Keratinocyte (primary cell): ENCODE results near the gene MRPL48. TPM values are rescaled to one million over a fixed set of nuclear protein-coding genes. Genes with fewer than 3 reads are reported as not detected.

Experiments
- DNase-seq: peaks from one replicate; pipeline ENCODE4 v3.0.0-alpha.2; 2011; ENCODE audit warnings: low read depth, missing footprints, low spot score
- FAIRE-seq: peaks from 2 replicates; lab custom pipeline; 2011; peaks lifted over from hg19 to GRCh38; lab: Jason Lieb, UNC
- H2AFZ ChIP-seq: 2 replicates; pipeline ENCODE4 v1.6.0; 2012; ENCODE audit warnings: low read length, control low read depth, inconsistent platforms; ENCODE audit not compliant: control insufficient read depth
- H3K27ac ChIP-seq: 2 replicates; pipeline ENCODE4 v1.5.1; 2011; ENCODE audit warnings: low read length; ENCODE audit not compliant: control insufficient read depth, insufficient read depth
- H3K27me3 ChIP-seq: 3 replicates; pipeline ENCODE4 v1.6.0; 2011; ENCODE audit warnings: low read length; ENCODE audit not compliant: control insufficient read depth, insufficient read depth; ENCODE audit errors: extremely low read depth
- H3K36me3 ChIP-seq, 2 experiments: 2 replicates in 1 of 2; 3 replicates in 1 of 2; pipeline ENCODE4 v1.5.1; 2011; ENCODE audit warnings: low read length in 2 of 2, mild to moderate bottlenecking in 1 of 2; ENCODE audit not compliant: control insufficient read depth in 2 of 2, insufficient read depth in 2 of 2; ENCODE audit errors: extremely low read depth in 1 of 2
- H3K4me1 ChIP-seq: 3 replicates; pipeline ENCODE4 v1.5.1; 2011; ENCODE audit warnings: low read length; ENCODE audit not compliant: control insufficient read depth, insufficient read depth; ENCODE audit errors: extremely low read depth
- H3K4me2 ChIP-seq: 3 replicates; pipeline ENCODE4 v1.6.0; 2011; ENCODE audit warnings: low read depth, low read length; ENCODE audit not compliant: control insufficient read depth, insufficient read depth; ENCODE audit errors: extremely low read depth
- H3K4me3 ChIP-seq, 3 experiments: fragments of 200-600 bp in 1 of 3; sonication (generic) in 1 of 3; 2 replicates in 2 of 3; 3 replicates in 1 of 3; pipeline ENCODE4 v1.5.1; 2011 to 2016; ENCODE audit warnings: low read length in 3 of 3, mild to moderate bottlenecking in 3 of 3, control low read depth in 2 of 3, inconsistent platforms in 1 of 3, low read depth in 1 of 3, mixed read lengths in 1 of 3, mixed run types in 1 of 3, moderate library complexity in 1 of 3; ENCODE audit not compliant: control insufficient read depth in 2 of 3, insufficient read depth in 2 of 3; ENCODE audit errors: extremely low read depth in 1 of 3
- H3K79me2 ChIP-seq: 2 replicates; pipeline ENCODE4 v1.6.0; 2012; ENCODE audit warnings: low read length; ENCODE audit not compliant: control insufficient read depth, insufficient read depth
- H3K9ac ChIP-seq: 3 replicates; pipeline ENCODE4 v1.6.0; 2011; ENCODE audit warnings: low read length; ENCODE audit not compliant: control insufficient read depth, insufficient read depth; ENCODE audit errors: extremely low read depth
- H3K9me1 ChIP-seq: 3 replicates; pipeline ENCODE4 v1.6.0; 2011; ENCODE audit warnings: low read length; ENCODE audit not compliant: control insufficient read depth, insufficient read depth; ENCODE audit errors: extremely low read depth
- H3K9me3 ChIP-seq: 2 replicates; pipeline ENCODE4 v1.5.1; 2012; ENCODE audit warnings: low read depth, low read length; ENCODE audit not compliant: control insufficient read depth
- H4K20me1 ChIP-seq: 3 replicates; pipeline ENCODE4 v1.6.0; 2011; ENCODE audit warnings: low read length; ENCODE audit not compliant: control insufficient read depth, insufficient read depth; ENCODE audit errors: extremely low read depth
- EZH2 ChIP-seq: IDR thresholded peaks from one replicate; pipeline ENCODE4 v1.6.1; 2012; ENCODE audit warnings: inconsistent platforms, mild to moderate bottlenecking, low read length, moderate library complexity
- dilution Hi-C: fragments of 300-500 bp; cut with MboI; formaldehyde crosslinking; loops from one replicate; pipeline ENCODE4 v1.7.0; 2020; ENCODE audit warnings: low sequenced_read_pairs; ENCODE audit not compliant: extremely low pct_ligation_motif_present
- polyA plus RNA-seq, 5 experiments: library from polyadenylated mRNA; depleted of rRNA in 3 of 5; stranded (reverse) in 3 of 5; stranded (forward) in 1 of 5; unstranded in 1 of 5; fragments of >200 nt; gene quantifications; 1 replicate in 1 of 5; 2 replicates in 3 of 5; 3 replicates in 1 of 5; pipeline versions ENCODE4 v1.2.1 to v1.2.3, GENCODE V29; 2011 to 2012; ENCODE audit warnings: missing spikeins in 2 of 5, low read depth in 1 of 5, low replicate concordance in 1 of 5
- TF ChIP-seq, protein P1 (sequence below), 3 experiments: IDR thresholded peaks in 1 of 3; conservative IDR thresholded peaks in 1 of 3; optimal IDR thresholded peaks in 1 of 3; 2 replicates in 2 of 3; 3 replicates in 1 of 3; pipeline versions ENCODE3 to v1.5.1; 2011; ENCODE audit warnings: low read length in 3 of 3, mild to moderate bottlenecking in 3 of 3, moderate library complexity in 2 of 3, control low read depth in 1 of 3, inconsistent platforms in 1 of 3; ENCODE audit not compliant: insufficient read depth in 2 of 3; ENCODE audit errors: extremely low read depth in 1 of 3

Gene MRPL48
- polyA plus RNA-seq, 1 donor (not counting 4 experiments of a cell fraction or from before 2014, with no cell fraction given): 72.2 TPM

DNA sequence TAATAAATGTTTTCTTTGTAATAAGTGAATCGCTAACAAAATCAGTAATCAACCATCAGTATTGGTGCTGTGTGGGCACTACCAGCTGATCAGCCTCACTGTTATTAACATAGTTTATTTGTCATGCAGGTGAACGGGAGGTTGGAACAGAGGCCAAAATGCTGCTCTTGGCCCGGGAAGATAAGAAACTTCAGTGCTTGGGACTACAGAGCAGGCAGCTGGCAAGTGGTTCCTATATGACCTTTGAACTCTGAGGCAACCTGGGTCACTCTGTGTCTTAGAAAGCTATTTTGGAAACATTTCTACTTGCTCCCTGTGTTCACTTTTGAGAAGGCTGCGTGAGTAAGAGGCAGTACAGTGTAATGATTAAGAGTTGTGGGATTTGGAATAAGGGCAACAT lies 126.6 kb downstream of the MRPL48 start:
- peaks cover 6 to 17% of the 10 kb centered on the region in 2 experiments for H3K36me3 ChIP-seq
- TF ChIP-seq EZH2: no peak
- TF ChIP-seq, protein P1, sequence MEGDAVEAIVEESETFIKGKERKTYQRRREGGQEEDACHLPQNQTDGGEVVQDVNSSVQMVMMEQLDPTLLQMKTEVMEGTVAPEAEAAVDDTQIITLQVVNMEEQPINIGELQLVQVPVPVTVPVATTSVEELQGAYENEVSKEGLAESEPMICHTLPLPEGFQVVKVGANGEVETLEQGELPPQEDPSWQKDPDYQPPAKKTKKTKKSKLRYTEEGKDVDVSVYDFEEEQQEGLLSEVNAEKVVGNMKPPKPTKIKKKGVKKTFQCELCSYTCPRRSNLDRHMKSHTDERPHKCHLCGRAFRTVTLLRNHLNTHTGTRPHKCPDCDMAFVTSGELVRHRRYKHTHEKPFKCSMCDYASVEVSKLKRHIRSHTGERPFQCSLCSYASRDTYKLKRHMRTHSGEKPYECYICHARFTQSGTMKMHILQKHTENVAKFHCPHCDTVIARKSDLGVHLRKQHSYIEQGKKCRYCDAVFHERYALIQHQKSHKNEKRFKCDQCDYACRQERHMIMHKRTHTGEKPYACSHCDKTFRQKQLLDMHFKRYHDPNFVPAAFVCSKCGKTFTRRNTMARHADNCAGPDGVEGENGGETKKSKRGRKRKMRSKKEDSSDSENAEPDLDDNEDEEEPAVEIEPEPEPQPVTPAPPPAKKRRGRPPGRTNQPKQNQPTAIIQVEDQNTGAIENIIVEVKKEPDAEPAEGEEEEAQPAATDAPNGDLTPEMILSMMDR (optimal IDR thresholded peaks at IDR 0.05 in 1 of 3, IDR thresholded peaks at IDR 0.05 in 1 of 3, conservative IDR thresholded peaks at IDR 0.05 in 1 of 3; ENCODE audit: extremely low read depth in 1 of 3, insufficient read depth in 2 of 3, low read length in 3 of 3): no peak
- H3K27ac ChIP-seq: no peak overlapping the region
- no peak overlapping the region for H3K4me2 ChIP-seq
- no peaks in the 10 kb centered on the region for H3K79me2 ChIP-seq
- no peak overlapping the region for H3K9ac ChIP-seq
- no peaks in the 10 kb centered on the region for H3K9me3 ChIP-seq
- dilution Hi-C loops: no loop called here
- H3K9me1 ChIP-seq: no peaks in the 10 kb centered on the region
- no peaks in the 10 kb centered on the region for H3K4me1 ChIP-seq
- no peak for FAIRE-seq
- H3K4me3 ChIP-seq: no peak overlapping the region
- no peak overlapping the region for H2AFZ ChIP-seq
- no peak for DNase-seq
- no peaks in the 10 kb centered on the region for H4K20me1 ChIP-seq
- H3K27me3 ChIP-seq: no peaks in the 10 kb centered on the region

Other genes starting within 250 kb of the MRPL48 start
- 11.8 to 15.2 TPM (median 13.5 TPM) in 3 replicates for gene FAM168A, start 189.8 kb upstream of the MRPL48 start, polyA plus RNA-seq
- 0.12 TPM in 1 of 3 replicates, not detected in the others for gene PLEKHB1, start 141.3 kb upstream of the MRPL48 start, polyA plus RNA-seq
- 99.9 to 143 TPM (median 142 TPM) in 3 replicates for gene RAB6A, start 26.8 kb upstream of the MRPL48 start, polyA plus RNA-seq
- gene COA4, start 89.0 kb downstream of the MRPL48 start, polyA plus RNA-seq: 81.2 to 97.0 TPM (median 82.2 TPM) in 3 replicates
- 14.1 to 23.3 TPM (median 19.1 TPM) in 3 replicates for gene PAAF1, start 89.1 kb downstream of the MRPL48 start, polyA plus RNA-seq
- 0.06 to 0.09 TPM (median 0.09 TPM) in 3 replicates for gene DNAJB13, start 163.2 kb downstream of the MRPL48 start, polyA plus RNA-seq
- gene UCP2, start 195.0 kb downstream of the MRPL48 start, polyA plus RNA-seq: 1.1 to 2.5 TPM (median 2.3 TPM) in 3 replicates
- gene UCP3, start 221.2 kb downstream of the MRPL48 start, polyA plus RNA-seq: 0.18 to 0.70 TPM (median 0.52 TPM) in 3 replicates